ENCODE data around the gene CANT1. TPM values are rescaled to one million over a fixed set of nuclear protein-coding genes. Genes with fewer than 3 reads are reported as not detected.

CANT1 gene
- total and polyA plus RNA-seq, 2 of the 13 experiments (the other 11 are each of a cell fraction or from before 2014, with no cell fraction given): 34.1 to 42.1 TPM

- TF ChIP-seq ZNF761 (CRISPR knock-in tag; conservative IDR thresholded peaks at IDR 0.05) (0 out of 2 replicates have a peak, but pooled peaks have one; percentile 12), ZNF674 (CRISPR knock-in tag; IDR thresholded peaks at IDR 0.05; ENCODE audit: low read depth) (no peak), ZNF556 (CRISPR knock-in tag; IDR thresholded peaks at IDR 0.05; ENCODE audit: borderline replicate concordance) (no peak), PHF20 (CRISPR knock-in tag; IDR thresholded peaks at IDR 0.05) (no peak), ZNF746 (CRISPR knock-in tag; IDR thresholded peaks at IDR 0.05) (peak; percentile 17; the same call in 1 of the 2 replicates), MIER3 (CRISPR knock-in tag; IDR thresholded peaks at IDR 0.05; ENCODE audit: borderline replicate concordance) (no peak), NONO (IDR thresholded peaks at IDR 0.05) (no peak), NONO (CRISPR knock-in tag; conservative IDR thresholded peaks at IDR 0.05) (no peak), ZNF549 (CRISPR knock-in tag; IDR thresholded peaks at IDR 0.05) (no peak), RELA (CRISPR knock-in tag; IDR thresholded peaks at IDR 0.05) (no peak), ZNF605 (CRISPR knock-in tag; IDR thresholded peaks at IDR 0.05) (no peak), ZFP36L1 (CRISPR knock-in tag; IDR thresholded peaks at IDR 0.05) (no peak; the same call in 1 of the 2 replicates), MAFF (IDR thresholded peaks at IDR 0.05; ENCODE audit: low read depth, low read length) (no peak), ZBTB42 (CRISPR knock-in tag; IDR thresholded peaks at IDR 0.05) (peak; percentile 72; the same call in 1 of the 2 replicates), HNF1A (IDR thresholded peaks at IDR 0.05; ENCODE audit: low read depth) (no peak), HNF1A (CRISPR knock-in tag; IDR thresholded peaks at IDR 0.05; ENCODE audit: borderline replicate concordance) (no peak), ZNF292 (CRISPR knock-in tag; IDR thresholded peaks at IDR 0.05; ENCODE audit: borderline replicate concordance, low read depth) (peak; percentile 40; the same call in 1 of the 2 replicates), ZNF276 (CRISPR knock-in tag; IDR thresholded peaks at IDR 0.05; ENCODE audit: low read depth) (0 out of 2 replicates have a peak, but pooled peaks have one; percentile 54), GPN1 (CRISPR knock-in tag; IDR thresholded peaks at IDR 0.05; ENCODE audit: borderline replicate concordance) (no peak), GZF1 (CRISPR knock-in tag; IDR thresholded peaks at IDR 0.05) (no peak)
- TF ChIP-seq, protein P1, sequence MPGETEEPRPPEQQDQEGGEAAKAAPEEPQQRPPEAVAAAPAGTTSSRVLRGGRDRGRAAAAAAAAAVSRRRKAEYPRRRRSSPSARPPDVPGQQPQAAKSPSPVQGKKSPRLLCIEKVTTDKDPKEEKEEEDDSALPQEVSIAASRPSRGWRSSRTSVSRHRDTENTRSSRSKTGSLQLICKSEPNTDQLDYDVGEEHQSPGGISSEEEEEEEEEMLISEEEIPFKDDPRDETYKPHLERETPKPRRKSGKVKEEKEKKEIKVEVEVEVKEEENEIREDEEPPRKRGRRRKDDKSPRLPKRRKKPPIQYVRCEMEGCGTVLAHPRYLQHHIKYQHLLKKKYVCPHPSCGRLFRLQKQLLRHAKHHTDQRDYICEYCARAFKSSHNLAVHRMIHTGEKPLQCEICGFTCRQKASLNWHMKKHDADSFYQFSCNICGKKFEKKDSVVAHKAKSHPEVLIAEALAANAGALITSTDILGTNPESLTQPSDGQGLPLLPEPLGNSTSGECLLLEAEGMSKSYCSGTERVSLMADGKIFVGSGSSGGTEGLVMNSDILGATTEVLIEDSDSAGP (CRISPR knock-in tag; IDR thresholded peaks at IDR 0.05; ENCODE audit: borderline replicate concordance): peak; percentile 54; the same call in 1 of the 2 replicates
- TF ChIP-seq, protein P2, sequence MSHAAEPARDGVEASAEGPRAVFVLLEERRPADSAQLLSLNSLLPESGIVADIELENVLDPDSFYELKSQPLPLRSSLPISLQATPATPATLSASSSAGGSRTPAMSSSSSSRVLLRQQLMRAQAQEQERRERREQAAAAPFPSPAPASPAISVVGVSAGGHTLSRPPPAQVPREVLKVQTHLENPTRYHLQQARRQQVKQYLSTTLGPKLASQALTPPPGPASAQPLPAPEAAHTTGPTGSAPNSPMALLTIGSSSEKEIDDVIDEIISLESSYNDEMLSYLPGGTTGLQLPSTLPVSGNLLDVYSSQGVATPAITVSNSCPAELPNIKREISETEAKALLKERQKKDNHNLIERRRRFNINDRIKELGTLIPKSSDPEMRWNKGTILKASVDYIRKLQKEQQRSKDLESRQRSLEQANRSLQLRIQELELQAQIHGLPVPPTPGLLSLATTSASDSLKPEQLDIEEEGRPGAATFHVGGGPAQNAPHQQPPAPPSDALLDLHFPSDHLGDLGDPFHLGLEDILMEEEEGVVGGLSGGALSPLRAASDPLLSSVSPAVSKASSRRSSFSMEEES (CRISPR knock-in tag; IDR thresholded peaks at IDR 0.05): no peak
Measured at GRCh38 chr17:78980624-78980972, 29.0 kb downstream of the CANT1 start (continued).
